HG03196 (cell line): ENCODE data around the gene ABCA13.
A peak's percentile ranks its signal among the peaks of the same experiment; 100 is the strongest.

Experiments
- ATAC-seq: cut with Tn5 transposase; IDR thresholded peaks from one replicate; pipeline ENCODE4 v1.9.1; 2021; ENCODE audit not compliant: unreplicated experiment

Gene ABCA13

GRCh38 chr7:48296966-48297365 is 125.7 kb downstream of the ABCA13 start:
- ATAC-seq, result no peak

- ATAC-seq, result peak; percentile 71
Observed at GRCh38 chr7:48298779-48299178, 127.5 kb downstream of the ABCA13 start.

GRCh38 chr7:48299580-48300169 is 128.4 kb downstream of the ABCA13 start:
- peak; percentile 79 for ATAC-seq

GRCh38 chr7:48300301-48300700 is 129.0 kb downstream of the ABCA13 start:
- no peak for ATAC-seq

GRCh38 chr7:48301201-48301600 is 129.9 kb downstream of the ABCA13 start:
- ATAC-seq, result no peak

GRCh38 chr7:48304641-48305040 is 133.4 kb downstream of the ABCA13 start:
- no peak for ATAC-seq

GRCh38 chr7:48305661-48306060 is 134.4 kb downstream of the ABCA13 start:
- ATAC-seq, result no peak

GRCh38 chr7:48307041-48307714 is 135.9 kb downstream of the ABCA13 start:
- ATAC-seq, result no peak

- ATAC-seq, result no peak
Observed at GRCh38 chr7:48309720-48310119, 138.5 kb downstream of the ABCA13 start.

GRCh38 chr7:48311464-48312100 is 140.3 kb downstream of the ABCA13 start:
- no peak for ATAC-seq

GRCh38 chr7:48312151-48312550 is 140.9 kb downstream of the ABCA13 start:
- no peak for ATAC-seq

- ATAC-seq, result no peak
Observed at GRCh38 chr7:48316768-48317167, 145.5 kb downstream of the ABCA13 start.

- ATAC-seq, result no peak
Observed at GRCh38 chr7:48317360-48317759, 146.1 kb downstream of the ABCA13 start.

GRCh38 chr7:48321319-48322010 is 150.2 kb downstream of the ABCA13 start:
- ATAC-seq, result no peak

GRCh38 chr7:48337012-48337621 is 165.9 kb downstream of the ABCA13 start:
- no peak for ATAC-seq

GRCh38 chr7:48337781-48338180 is 166.5 kb downstream of the ABCA13 start:
- ATAC-seq, result no peak

GRCh38 chr7:48347230-48347825 is 176.1 kb downstream of the ABCA13 start:
- ATAC-seq, result no peak

- no peak for ATAC-seq
Observed at GRCh38 chr7:48350515-48350914, 179.3 kb downstream of the ABCA13 start.

- no peak for ATAC-seq
Observed at GRCh38 chr7:48351900-48352299, 180.6 kb downstream of the ABCA13 start.

- no peak for ATAC-seq
Observed at GRCh38 chr7:48355346-48355745, 184.1 kb downstream of the ABCA13 start.

GRCh38 chr7:48360574-48360973 is 189.3 kb downstream of the ABCA13 start:
- ATAC-seq, result no peak
